Lower leg skin (tissue), 4 donors: Measurements from ENCODE around the gene ENTR1. TPM values are rescaled to one million over a fixed set of nuclear protein-coding genes. Genes with fewer than 3 reads are reported as not detected.
"Not testable (repeated sequence)": the region's sequence is repeated elsewhere in the genome, so short reads cannot be mapped to it uniquely, and the experiment has no call there.

ENCODE experiments used
- DNase-seq, 2 donors: peaks; one replicate each; pipeline ENCODE4 v3.0.0-alpha.2; 2019; ENCODE audit warnings: low spot score in 2 of 2
- H3K4me3 ChIP-seq: fragments of 200-600 bp; sonication (generic); 2 replicates; pipeline ENCODE4 v1.5.1; 2017; ENCODE audit warnings: mild to moderate bottlenecking, low read depth; ENCODE audit not compliant: poor library complexity, severe bottlenecking
- CTCF ChIP-seq, 3 donors: fragments of 450-650 bp; IDR thresholded peaks; one replicate each; pipeline ENCODE4 v1.5.1; 2016; ENCODE audit warnings: antibody characterized with exemption in 3 of 3, mild to moderate bottlenecking in 3 of 3, moderate library complexity in 2 of 3
- POLR2A ChIP-seq, 2 donors: fragments of 450-650 bp; IDR thresholded peaks; one replicate each; pipeline ENCODE4 v1.6.1; 2016 to 2017; ENCODE audit warnings: antibody characterized with exemption in 2 of 2, mild to moderate bottlenecking in 1 of 2, moderate library complexity in 1 of 2
- WGBS, 2 donors: methylation state at CpG; one replicate each; pipeline ENCODE4 v1.1.5; 2018; 5-methylcytosine and 5-hydroxymethylcytosine counted together
- intact Hi-C: fragments of 100-400 bp; cut with DNase I; formaldehyde crosslinking; loops from one replicate; pipeline ENCODE4 v1.15.0; 2023; ENCODE audit warnings: low total_unique reads
- total RNA-seq, 4 donors: library from RNA; depleted of rRNA; stranded (reverse); fragments of >200 nt; gene quantifications; one replicate each; pipeline ENCODE4 v1.1.0, GENCODE V29; 2016

Gene ENTR1
- total RNA-seq, 4 donors from 2014 or later: 29.8 to 46.2 (median 36.6) TPM

GRCh38 chr9:136431782-136432350 is 21.5 kb upstream of the ENTR1 start:
- DNase-seq: no peak
- intact Hi-C loops: no loop called here
- TF ChIP-seq POLR2A (IDR thresholded peaks at IDR 0.05): no peak
- no peak for TF ChIP-seq CTCF (IDR thresholded peaks at IDR 0.05)
- H3K4me3 ChIP-seq: no peak overlapping the region
- 94 to 95% methylated on average over 10 to 24 of the region's 36 CpGs for WGBS, 2 donors

DNA sequence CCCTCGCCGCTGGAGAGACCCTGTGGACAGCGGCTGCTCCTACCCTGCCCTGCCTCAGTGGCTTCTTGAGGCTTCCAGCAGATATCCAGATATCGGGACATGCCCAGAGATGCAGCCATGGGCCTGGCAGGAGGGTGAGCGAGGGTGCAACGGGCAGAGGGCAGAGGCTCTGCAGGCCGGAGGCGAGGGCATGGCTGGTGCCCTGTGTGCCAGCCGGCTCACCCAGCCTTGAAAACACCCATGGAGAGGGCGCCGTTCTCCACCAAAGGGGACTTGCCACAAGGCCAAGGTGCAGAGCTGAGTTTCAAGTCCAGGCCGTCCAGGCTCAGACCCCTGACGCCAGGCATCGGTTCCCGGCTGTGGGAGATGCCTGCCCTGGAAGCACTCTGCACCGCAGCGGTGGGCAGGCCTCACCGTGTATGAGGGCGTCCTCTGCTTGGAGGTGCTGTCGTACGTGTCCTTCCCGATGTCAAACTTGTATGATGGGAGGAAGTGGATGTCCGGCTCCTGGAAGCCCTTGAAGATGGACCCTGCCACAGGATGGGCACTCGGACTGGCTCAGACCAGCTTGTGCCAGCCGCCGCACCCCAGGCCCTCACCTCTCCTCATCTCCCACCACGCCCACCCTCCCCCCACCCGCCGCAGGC is 20.3 kb upstream of the ENTR1 start:
- TF ChIP-seq POLR2A (IDR thresholded peaks at IDR 0.05) (no peak), CTCF (IDR thresholded peaks at IDR 0.05) (no peak)
- no peak overlapping the region for H3K4me3 ChIP-seq
- no peak for DNase-seq
- 93 to 94% methylated on average over 26 to 29 of the region's 29 CpGs for WGBS, 2 donors
- intact Hi-C loops: no loop called here

DNA sequence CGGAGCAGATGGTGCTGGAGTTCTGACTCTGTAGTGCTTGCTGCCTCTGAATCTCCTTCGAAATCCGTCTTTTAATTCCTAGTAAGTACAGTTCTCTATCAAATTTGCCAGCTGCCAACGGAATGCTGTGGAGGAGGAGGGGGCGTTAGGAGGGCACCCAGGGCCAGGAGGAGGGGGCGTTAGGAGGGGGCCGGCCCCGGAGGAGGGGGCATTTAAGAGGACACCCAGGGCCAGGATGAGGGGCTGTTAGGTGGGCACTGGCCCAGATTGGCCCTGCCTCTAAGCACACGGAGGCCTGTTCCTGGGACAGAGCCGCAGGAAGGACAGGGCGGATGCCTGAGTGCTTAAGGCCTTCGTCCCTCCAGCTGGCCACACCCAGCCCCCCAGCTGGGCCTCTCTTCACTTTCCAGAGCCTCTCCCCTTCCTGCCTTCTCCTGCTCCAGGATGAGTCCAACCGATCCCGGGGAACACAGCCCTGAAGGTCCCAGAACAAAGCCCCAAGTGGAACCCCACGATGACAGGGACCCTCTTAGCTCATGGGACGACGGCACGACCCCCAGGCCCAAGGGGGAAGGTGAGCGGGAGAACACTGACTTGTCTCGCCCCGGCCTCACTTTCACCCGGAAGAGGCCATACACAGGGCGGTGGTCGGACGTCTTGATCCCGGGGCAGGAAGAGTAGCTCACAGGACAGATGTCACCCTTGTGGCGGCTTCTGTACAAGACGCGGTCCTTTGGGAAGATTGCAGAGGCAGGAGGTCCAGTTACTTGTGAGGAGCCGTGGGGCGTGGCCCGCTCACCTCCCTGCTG is 19.5 kb upstream of the ENTR1 start:
- WGBS, 2 donors: 81 to 87% methylated on average over 29 to 32 of the region's 32 CpGs
- DNase-seq: no peak
- no peak overlapping the region for H3K4me3 ChIP-seq
- TF ChIP-seq POLR2A (IDR thresholded peaks at IDR 0.05) (no peak), CTCF (IDR thresholded peaks at IDR 0.05) (no peak)
- intact Hi-C loops: no loop called here

DNA sequence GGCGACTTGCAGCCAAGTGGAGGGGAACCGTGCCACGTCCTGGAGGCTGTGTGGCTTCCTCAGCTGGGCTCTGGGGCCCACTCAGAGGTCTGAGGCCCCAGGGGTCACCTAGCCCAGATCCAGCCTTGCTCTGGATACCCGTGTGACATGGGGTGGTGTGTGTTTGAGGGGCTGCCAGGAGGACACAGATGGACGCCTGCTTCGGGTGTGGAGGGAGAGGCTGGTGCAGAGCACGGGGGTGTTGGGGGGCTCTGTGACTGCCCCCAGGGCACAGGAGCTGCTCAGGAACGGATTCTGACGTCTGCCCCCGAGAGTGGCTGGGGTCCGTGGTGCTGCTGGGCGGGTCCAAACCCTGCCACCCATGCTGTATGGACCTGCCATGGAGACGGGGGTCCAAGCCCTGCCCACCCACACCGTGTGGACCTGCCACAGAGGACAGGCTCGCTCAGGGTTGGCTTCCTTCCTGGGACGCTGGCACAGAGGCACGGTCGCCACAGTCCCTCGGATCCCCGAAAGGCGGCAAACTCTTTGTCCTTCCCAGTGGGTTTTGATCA is 18.7 kb upstream of the ENTR1 start:
- intact Hi-C loops: no loop called here
- no peak overlapping the region for H3K4me3 ChIP-seq
- TF ChIP-seq CTCF (IDR thresholded peaks at IDR 0.05) (no peak), POLR2A (IDR thresholded peaks at IDR 0.05) (no peak)
- DNase-seq: no peak
- WGBS, 2 donors: 87 to 88% methylated on average over 21 of the region's 21 CpGs

- DNase-seq: no peak
- WGBS, 2 donors: 64% methylated on average over 12 of the region's 12 CpGs
- intact Hi-C loops: no loop called here
Observed at GRCh38 chr9:136426787-136427186, 16.4 kb upstream of the ENTR1 start.

GRCh38 chr9:136425367-136425766 is 15.0 kb upstream of the ENTR1 start:
- DNase-seq, intact Hi-C loops, H3K4me3 ChIP-seq: not testable (repeated sequence)
- 81 to 82% methylated on average over 7 of the region's 7 CpGs for WGBS, 2 donors

More at GRCh38 chr9:136426787-136427186, 16.4 kb upstream of the ENTR1 start:
- TF ChIP-seq POLR2A (IDR thresholded peaks at IDR 0.05): no peak
- no peak for TF ChIP-seq CTCF (IDR thresholded peaks at IDR 0.05)
- no peak overlapping the region for H3K4me3 ChIP-seq
